Kidney epithelial cell (primary cell): Measurements from ENCODE around the gene NACC2. TPM values are rescaled to one million over a fixed set of nuclear protein-coding genes. Genes with fewer than 3 reads are reported as not detected.
"Not testable (repeated sequence)": the region's sequence is repeated elsewhere in the genome, so short reads cannot be mapped to it uniquely, and the experiment has no call there.

Experiments used
- DNase-seq: peaks from one replicate; pipeline ENCODE4 v3.0.0-alpha.2; 2010; ENCODE audit warnings: low read depth
- H3K27me3 ChIP-seq: 2 replicates; pipeline ENCODE4 v1.6.0; 2011; ENCODE audit warnings: low read length; ENCODE audit not compliant: control insufficient read depth, insufficient read depth
- H3K36me3 ChIP-seq: 2 replicates; pipeline ENCODE4 v1.5.1; 2011; ENCODE audit warnings: low read length; ENCODE audit not compliant: control insufficient read depth, insufficient read depth
- H3K4me3 ChIP-seq: 2 replicates; pipeline ENCODE4 v1.5.1; 2011; ENCODE audit warnings: low read depth, mild to moderate bottlenecking, control low read depth, low read length
- CTCF ChIP-seq: IDR thresholded peaks from 2 replicates; pipeline ENCODE4 v1.5.1; 2011; ENCODE audit warnings: mild to moderate bottlenecking, moderate library complexity, low read length, control low read depth, inconsistent platforms; ENCODE audit not compliant: insufficient read depth, poor library complexity, severe bottlenecking
- total RNA-seq: library from RNA; depleted of rRNA; stranded (reverse); fragments of >200 nt; gene quantifications from 2 replicates; pipeline ENCODE4 v1.2.3, GENCODE V29; 2015

NACC2 gene
- total RNA-seq, 1 donor from 2014 or later: 26.0 TPM

- TF ChIP-seq CTCF: no peak
- Histone ChIP-seq H3K4me3 (no peak overlapping the region), H3K27me3 (no peaks in the 10 kb centered on the region), H3K36me3 (peaks cover 1% of the 10 kb centered on the region)
- no peak for DNase-seq
Measured at GRCh38 chr9:136031094-136031493, 64.0 kb downstream of the NACC2 start.

GRCh38 chr9:136029556-136029955 is 65.5 kb downstream of the NACC2 start:
- no peak for TF ChIP-seq CTCF
- DNase-seq: no peak

GRCh38 chr9:136028760-136029470 is 66.2 kb downstream of the NACC2 start:
- peaks cover 1% of the 10 kb centered on the region for H3K36me3 ChIP-seq
- TF ChIP-seq CTCF: no peak
- no peak for DNase-seq
- no peak overlapping the region for H3K4me3 ChIP-seq
- no peaks in the 10 kb centered on the region for H3K27me3 ChIP-seq

More at GRCh38 chr9:136029556-136029955, 65.5 kb downstream of the NACC2 start:
- Histone ChIP-seq H3K4me3 (no peak overlapping the region), H3K36me3 (peaks cover 1% of the 10 kb centered on the region), H3K27me3 (no peaks in the 10 kb centered on the region)

GRCh38 chr9:136026943-136027289 is 68.2 kb downstream of the NACC2 start:
- not testable (repeated sequence) for H3K36me3 ChIP-seq, DNase-seq, H3K27me3 ChIP-seq, H3K4me3 ChIP-seq

GRCh38 chr9:136026266-136026942 is 68.7 kb downstream of the NACC2 start:
- no peak for DNase-seq
- no peaks in the 10 kb centered on the region for H3K27me3 ChIP-seq
- H3K36me3 ChIP-seq: peaks cover 2% of the 10 kb centered on the region
- no peak for TF ChIP-seq CTCF
- H3K4me3 ChIP-seq: no peak overlapping the region

GRCh38 chr9:136025481-136025880 is 69.6 kb downstream of the NACC2 start:
- DNase-seq: no peak
- no peak overlapping the region for H3K4me3 ChIP-seq
- peaks cover 2% of the 10 kb centered on the region for H3K36me3 ChIP-seq
- TF ChIP-seq CTCF: no peak
- H3K27me3 ChIP-seq: no peaks in the 10 kb centered on the region
